Liver (tissue), 9 donors: ENCODE results near the gene TBL1X. TPM values are rescaled to one million over a fixed set of nuclear protein-coding genes. Genes with fewer than 3 reads are reported as not detected.

ENCODE experiments used
- DNase-seq: peaks from one replicate; pipeline ENCODE4 v3.0.0-alpha.2; 2017; ENCODE audit warnings: low spot score
- H3K27ac ChIP-seq, 2 donors: one replicate each; pipeline ENCODE4 v1.7.0; 2013; ENCODE audit warnings: inconsistent platforms in 2 of 2, low read length in 2 of 2, control low read depth in 1 of 2, low read depth in 1 of 2, mild to moderate bottlenecking in 1 of 2
- H3K27me3 ChIP-seq, 4 donors: one replicate each; pipeline versions ENCODE4 v1.6.1 to v1.7.0; 2013; ENCODE audit warnings: low read length in 3 of 4, inconsistent platforms in 1 of 4, mild to moderate bottlenecking in 1 of 4, moderate library complexity in 1 of 4; ENCODE audit not compliant: control insufficient read depth in 4 of 4, insufficient read depth in 4 of 4
- H3K36me3 ChIP-seq, 4 donors: one replicate each; pipeline versions ENCODE4 v1.6.1 to v1.7.0; 2013; ENCODE audit warnings: low read length in 3 of 4, mild to moderate bottlenecking in 3 of 4, low read depth in 1 of 4, moderate library complexity in 1 of 4; ENCODE audit not compliant: control insufficient read depth in 4 of 4, insufficient read depth in 3 of 4
- H3K4me1 ChIP-seq, 4 donors: one replicate each; pipeline versions ENCODE4 v1.6.1 to v1.7.0; 2013; ENCODE audit warnings: low read length in 3 of 4, mild to moderate bottlenecking in 3 of 4, moderate library complexity in 1 of 4; ENCODE audit not compliant: control insufficient read depth in 4 of 4, insufficient read depth in 4 of 4
- H3K4me3 ChIP-seq, 3 donors: one replicate each; pipeline versions ENCODE4 v1.6.1 to v1.7.0; 2013; ENCODE audit warnings: low read length in 3 of 3, control low read depth in 1 of 3, low read depth in 1 of 3, mild to moderate bottlenecking in 1 of 3
- H3K9ac ChIP-seq, 2 donors: one replicate each; pipeline ENCODE4 v1.7.0; 2013; ENCODE audit warnings: low read length in 2 of 2, mild to moderate bottlenecking in 2 of 2, moderate library complexity in 2 of 2, control low read depth in 1 of 2, low read depth in 1 of 2
- H3K9me3 ChIP-seq, 4 donors: one replicate each; pipeline versions ENCODE4 v1.6.1 to v1.7.0; 2013; ENCODE audit warnings: low read length in 3 of 4; ENCODE audit not compliant: control insufficient read depth in 4 of 4
- EGR1 ChIP-seq, 2 donors: IDR thresholded peaks; 2 replicates each; pipeline ENCODE4 v1.6.1; 2016 to 2018; ENCODE audit warnings: antibody characterized with exemption in 2 of 2, low read depth in 2 of 2
- FOXA1 ChIP-seq: IDR thresholded peaks from 2 replicates; pipeline ENCODE4 v1.6.1; 2016; ENCODE audit warnings: antibody characterized with exemption
- FOXA2 ChIP-seq: IDR thresholded peaks from 2 replicates; pipeline ENCODE4 v1.6.1; 2016; ENCODE audit warnings: antibody characterized with exemption
- GABPA ChIP-seq, 2 donors: IDR thresholded peaks in 1 of 2; conservative IDR thresholded peaks in 1 of 2; 2 replicates each; pipeline ENCODE4 v1.6.1; 2016; ENCODE audit warnings: antibody characterized with exemption in 2 of 2, mild to moderate bottlenecking in 1 of 2, moderate library complexity in 1 of 2
- JUND ChIP-seq, 2 donors: IDR thresholded peaks; 2 replicates each; pipeline ENCODE4 v1.6.1; 2016; ENCODE audit warnings: antibody characterized with exemption in 2 of 2
- NR2F2 ChIP-seq: IDR thresholded peaks from 2 replicates; pipeline ENCODE4 v1.6.1; 2016; ENCODE audit warnings: antibody characterized with exemption
- RAD21 ChIP-seq, 2 donors: IDR thresholded peaks; 2 replicates each; pipeline ENCODE4 v1.6.1; 2016; ENCODE audit warnings: antibody characterized with exemption in 2 of 2, mild to moderate bottlenecking in 2 of 2
- RXRA ChIP-seq, 2 donors: IDR thresholded peaks; 2 replicates each; pipeline ENCODE4 v1.6.1; 2017 to 2018; ENCODE audit warnings: antibody characterized with exemption in 2 of 2, mild to moderate bottlenecking in 1 of 2
- SP1 ChIP-seq: IDR thresholded peaks from 2 replicates; pipeline ENCODE4 v1.6.1; 2018; ENCODE audit warnings: antibody characterized with exemption, mild to moderate bottlenecking
- TAF1 ChIP-seq: conservative IDR thresholded peaks from 2 replicates; pipeline ENCODE4 v1.6.1; 2016; ENCODE audit warnings: antibody characterized with exemption, mild to moderate bottlenecking
- YY1 ChIP-seq: IDR thresholded peaks from 2 replicates; pipeline ENCODE4 v1.6.1; 2016; ENCODE audit warnings: antibody characterized with exemption, mild to moderate bottlenecking
- WGBS: extraction: QIAGEN DNeasy Blood & Tissue Kit; methylation state at CpG from one replicate; pipeline ENCODE4 v1.1.7; 2013; 5-methylcytosine and 5-hydroxymethylcytosine counted together
- polyA plus RNA-seq, 2 donors: library from polyadenylated mRNA; stranded (reverse) in 1 of 2; unstranded in 1 of 2; fragments of 200-250 nt in 1 of 2; fragments of >200 nt in 1 of 2; fragmentation: Nextera tagmentation in 1 of 2; extraction: Ambion mirVana in 1 of 2; gene quantifications; one replicate each; pipeline versions ENCODE4 v1.2.1 to v1.2.3, GENCODE V29; 2013 to 2015
- total RNA-seq, 2 donors: library from RNA; depleted of rRNA; stranded (reverse); fragments of >200 nt; gene quantifications; one replicate each; pipeline ENCODE4 v1.2.3, GENCODE V29; 2014
- TF ChIP-seq, protein P1 (sequence below): IDR thresholded peaks from 2 replicates; pipeline ENCODE4 v1.6.1; 2016; ENCODE audit warnings: antibody characterized with exemption, mild to moderate bottlenecking
- TF ChIP-seq, protein P2 (sequence below): fragments of 150-350 bp; IDR thresholded peaks from 2 replicates; pipeline ENCODE4 v1.5.1; 2017; ENCODE audit warnings: improper control_type of control experiment, low read depth, low read length; ENCODE audit not compliant: missing input control
- TF ChIP-seq, protein P3 (sequence below): IDR thresholded peaks from 2 replicates; pipeline ENCODE4 v1.6.1; 2016; ENCODE audit warnings: antibody characterized with exemption
- TF ChIP-seq, protein P4 (sequence below): IDR thresholded peaks from 2 replicates; pipeline ENCODE4 v1.6.1; 2016; ENCODE audit warnings: antibody characterized with exemption
- TF ChIP-seq, protein P5 (sequence below): IDR thresholded peaks from 2 replicates; pipeline ENCODE4 v1.6.1; 2016; ENCODE audit warnings: antibody characterized with exemption
- donor health status: healthy.
- donor health status: healthy.
- donor health status: healthy.
- donor health status: healthy.
- donor health status: healthy.

TBL1X gene
- total and polyA plus RNA-seq, 4 donors = 11.2 to 15.1 (median 11.8) TPM

DNA sequence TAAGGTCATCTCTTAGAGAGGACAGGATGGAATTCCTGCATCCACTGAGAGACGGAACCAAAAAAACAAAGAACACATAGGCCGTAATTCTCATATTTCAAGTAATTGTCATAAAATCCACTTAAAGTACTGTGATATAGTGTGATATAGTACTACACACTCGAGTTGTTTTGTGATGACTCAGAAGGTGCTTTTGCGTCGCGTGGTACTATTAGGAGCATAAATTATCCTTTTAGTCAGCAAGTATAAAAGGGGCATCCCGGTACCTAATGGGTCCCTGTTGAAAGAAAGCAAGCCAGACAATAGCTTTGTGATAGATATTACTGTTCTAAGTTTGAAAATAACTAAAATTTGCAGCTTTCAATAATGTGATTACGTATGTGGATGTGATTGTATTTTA is 245.5 kb downstream of the TBL1X start (continued):
- TF ChIP-seq, protein P1, sequence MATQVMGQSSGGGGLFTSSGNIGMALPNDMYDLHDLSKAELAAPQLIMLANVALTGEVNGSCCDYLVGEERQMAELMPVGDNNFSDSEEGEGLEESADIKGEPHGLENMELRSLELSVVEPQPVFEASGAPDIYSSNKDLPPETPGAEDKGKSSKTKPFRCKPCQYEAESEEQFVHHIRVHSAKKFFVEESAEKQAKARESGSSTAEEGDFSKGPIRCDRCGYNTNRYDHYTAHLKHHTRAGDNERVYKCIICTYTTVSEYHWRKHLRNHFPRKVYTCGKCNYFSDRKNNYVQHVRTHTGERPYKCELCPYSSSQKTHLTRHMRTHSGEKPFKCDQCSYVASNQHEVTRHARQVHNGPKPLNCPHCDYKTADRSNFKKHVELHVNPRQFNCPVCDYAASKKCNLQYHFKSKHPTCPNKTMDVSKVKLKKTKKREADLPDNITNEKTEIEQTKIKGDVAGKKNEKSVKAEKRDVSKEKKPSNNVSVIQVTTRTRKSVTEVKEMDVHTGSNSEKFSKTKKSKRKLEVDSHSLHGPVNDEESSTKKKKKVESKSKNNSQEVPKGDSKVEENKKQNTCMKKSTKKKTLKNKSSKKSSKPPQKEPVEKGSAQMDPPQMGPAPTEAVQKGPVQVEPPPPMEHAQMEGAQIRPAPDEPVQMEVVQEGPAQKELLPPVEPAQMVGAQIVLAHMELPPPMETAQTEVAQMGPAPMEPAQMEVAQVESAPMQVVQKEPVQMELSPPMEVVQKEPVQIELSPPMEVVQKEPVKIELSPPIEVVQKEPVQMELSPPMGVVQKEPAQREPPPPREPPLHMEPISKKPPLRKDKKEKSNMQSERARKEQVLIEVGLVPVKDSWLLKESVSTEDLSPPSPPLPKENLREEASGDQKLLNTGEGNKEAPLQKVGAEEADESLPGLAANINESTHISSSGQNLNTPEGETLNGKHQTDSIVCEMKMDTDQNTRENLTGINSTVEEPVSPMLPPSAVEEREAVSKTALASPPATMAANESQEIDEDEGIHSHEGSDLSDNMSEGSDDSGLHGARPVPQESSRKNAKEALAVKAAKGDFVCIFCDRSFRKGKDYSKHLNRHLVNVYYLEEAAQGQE = no peak
- TF ChIP-seq EGR1 (IDR thresholded peaks at IDR 0.05; ENCODE audit: low read depth in 2 of 2) (no peak), JUND (IDR thresholded peaks at IDR 0.05) (no peak), YY1 (no peak)
- TF ChIP-seq, protein P2, sequence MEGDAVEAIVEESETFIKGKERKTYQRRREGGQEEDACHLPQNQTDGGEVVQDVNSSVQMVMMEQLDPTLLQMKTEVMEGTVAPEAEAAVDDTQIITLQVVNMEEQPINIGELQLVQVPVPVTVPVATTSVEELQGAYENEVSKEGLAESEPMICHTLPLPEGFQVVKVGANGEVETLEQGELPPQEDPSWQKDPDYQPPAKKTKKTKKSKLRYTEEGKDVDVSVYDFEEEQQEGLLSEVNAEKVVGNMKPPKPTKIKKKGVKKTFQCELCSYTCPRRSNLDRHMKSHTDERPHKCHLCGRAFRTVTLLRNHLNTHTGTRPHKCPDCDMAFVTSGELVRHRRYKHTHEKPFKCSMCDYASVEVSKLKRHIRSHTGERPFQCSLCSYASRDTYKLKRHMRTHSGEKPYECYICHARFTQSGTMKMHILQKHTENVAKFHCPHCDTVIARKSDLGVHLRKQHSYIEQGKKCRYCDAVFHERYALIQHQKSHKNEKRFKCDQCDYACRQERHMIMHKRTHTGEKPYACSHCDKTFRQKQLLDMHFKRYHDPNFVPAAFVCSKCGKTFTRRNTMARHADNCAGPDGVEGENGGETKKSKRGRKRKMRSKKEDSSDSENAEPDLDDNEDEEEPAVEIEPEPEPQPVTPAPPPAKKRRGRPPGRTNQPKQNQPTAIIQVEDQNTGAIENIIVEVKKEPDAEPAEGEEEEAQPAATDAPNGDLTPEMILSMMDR = no peak

DNA sequence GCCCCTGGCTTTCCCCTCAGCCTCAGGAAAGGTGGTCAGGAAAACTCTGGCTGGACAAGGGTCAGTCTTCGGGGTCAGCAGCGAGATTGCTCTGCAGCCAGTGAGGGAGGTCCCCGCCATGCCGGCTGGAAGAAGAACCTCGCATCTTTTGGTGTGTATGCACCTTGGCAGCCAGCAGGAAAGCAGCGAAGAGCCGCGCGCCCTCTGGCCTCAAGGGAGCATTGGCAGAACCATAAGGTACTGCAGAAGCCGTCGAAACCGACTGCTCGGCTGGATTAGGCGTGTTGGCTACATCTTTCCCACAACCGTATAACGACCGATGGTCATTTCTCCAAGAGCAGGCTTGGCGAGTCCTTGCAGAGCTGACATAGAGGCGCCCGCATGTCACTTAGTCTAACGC is 252.5 kb downstream of the TBL1X start:
- 98% methylated on average over 21 of the region's 21 CpGs for WGBS
- Histone ChIP-seq H3K27ac (no peak overlapping the region), H3K36me3 (peaks cover 2 to 51% (median 18%) of the 10 kb centered on the region in 4 donors), H3K4me3 (no peak overlapping the region), H3K9me3 (peaks cover 0 to 7% (median under 1%) of the 10 kb centered on the region in 4 donors), H3K27me3 (no peaks in the 10 kb centered on the region), H3K4me1 (no peaks in the 10 kb centered on the region), H3K9ac (no peak overlapping the region)
- DNase-seq = no peak
- TF ChIP-seq FOXA2 = no peak
- no peak for TF ChIP-seq RAD21 (IDR thresholded peaks at IDR 0.05)
- no peak for TF ChIP-seq RXRA (IDR thresholded peaks at IDR 0.05)
- TF ChIP-seq, protein P3, sequence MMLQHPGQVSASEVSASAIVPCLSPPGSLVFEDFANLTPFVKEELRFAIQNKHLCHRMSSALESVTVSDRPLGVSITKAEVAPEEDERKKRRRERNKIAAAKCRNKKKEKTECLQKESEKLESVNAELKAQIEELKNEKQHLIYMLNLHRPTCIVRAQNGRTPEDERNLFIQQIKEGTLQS = no peak

DNA sequence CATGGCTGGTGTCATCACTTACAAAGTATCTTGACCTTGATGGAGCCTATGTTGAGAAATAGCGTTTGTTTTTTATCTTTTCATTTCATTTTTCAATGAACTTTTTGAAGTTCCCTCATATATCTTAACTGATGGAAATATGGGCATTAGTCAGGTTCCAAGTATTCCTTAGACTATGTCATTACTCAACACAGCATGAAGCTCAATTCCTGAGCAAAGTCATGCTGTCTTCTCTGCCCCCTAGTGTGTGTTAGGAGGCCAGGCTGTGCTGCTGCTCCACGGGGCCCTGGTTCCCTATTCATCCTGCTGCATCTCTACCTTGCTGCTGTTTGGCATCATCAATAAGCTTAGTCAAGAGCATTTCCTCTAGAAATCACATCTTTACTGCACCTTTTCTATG is 259.9 kb downstream of the TBL1X start:
- no peak for DNase-seq
- no peak overlapping the region for H3K9ac ChIP-seq
- no peak overlapping the region for H3K4me3 ChIP-seq
- H3K4me1 ChIP-seq = no peaks in the 10 kb centered on the region
- 94% methylated on average over 2 of the region's 2 CpGs for WGBS
- H3K27me3 ChIP-seq = no peaks in the 10 kb centered on the region
- H3K9me3 ChIP-seq = peaks cover 0 to 42% (median 5%) of the 10 kb centered on the region in 4 donors
- no peak overlapping the region for H3K27ac ChIP-seq
- H3K36me3 ChIP-seq = peaks cover 0 to 4% (median 0%) of the 10 kb centered on the region in 4 donors
- TF ChIP-seq, protein P4, sequence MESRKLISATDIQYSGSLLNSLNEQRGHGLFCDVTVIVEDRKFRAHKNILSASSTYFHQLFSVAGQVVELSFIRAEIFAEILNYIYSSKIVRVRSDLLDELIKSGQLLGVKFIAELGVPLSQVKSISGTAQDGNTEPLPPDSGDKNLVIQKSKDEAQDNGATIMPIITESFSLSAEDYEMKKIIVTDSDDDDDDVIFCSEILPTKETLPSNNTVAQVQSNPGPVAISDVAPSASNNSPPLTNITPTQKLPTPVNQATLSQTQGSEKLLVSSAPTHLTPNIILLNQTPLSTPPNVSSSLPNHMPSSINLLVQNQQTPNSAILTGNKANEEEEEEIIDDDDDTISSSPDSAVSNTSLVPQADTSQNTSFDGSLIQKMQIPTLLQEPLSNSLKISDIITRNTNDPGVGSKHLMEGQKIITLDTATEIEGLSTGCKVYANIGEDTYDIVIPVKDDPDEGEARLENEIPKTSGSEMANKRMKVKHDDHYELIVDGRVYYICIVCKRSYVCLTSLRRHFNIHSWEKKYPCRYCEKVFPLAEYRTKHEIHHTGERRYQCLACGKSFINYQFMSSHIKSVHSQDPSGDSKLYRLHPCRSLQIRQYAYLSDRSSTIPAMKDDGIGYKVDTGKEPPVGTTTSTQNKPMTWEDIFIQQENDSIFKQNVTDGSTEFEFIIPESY = no peak
- TF ChIP-seq, protein P3 = no peak
- no peak for TF ChIP-seq FOXA2
- no peak for TF ChIP-seq NR2F2
- no peak for TF ChIP-seq RXRA (IDR thresholded peaks at IDR 0.05)
- no peak for TF ChIP-seq GABPA (IDR thresholded peaks at IDR 0.05 in 1 of 2, conservative IDR thresholded peaks at IDR 0.05 in 1 of 2)
- no peak for TF ChIP-seq TAF1
- TF ChIP-seq, protein P5, sequence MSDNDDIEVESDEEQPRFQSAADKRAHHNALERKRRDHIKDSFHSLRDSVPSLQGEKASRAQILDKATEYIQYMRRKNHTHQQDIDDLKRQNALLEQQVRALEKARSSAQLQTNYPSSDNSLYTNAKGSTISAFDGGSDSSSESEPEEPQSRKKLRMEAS = no peak
- TF ChIP-seq JUND (IDR thresholded peaks at IDR 0.05) = no peak
- TF ChIP-seq SP1 = no peak
- no peak for TF ChIP-seq RAD21 (IDR thresholded peaks at IDR 0.05)
- no peak for TF ChIP-seq FOXA1
- TF ChIP-seq YY1 = no peak
- TF ChIP-seq, protein P2 = no peak
